HG02970 (cell line): Measurements from ENCODE around the gene CFL2.

Source experiments
- ATAC-seq: cut with Tn5 transposase; IDR thresholded peaks from one replicate; pipeline ENCODE4 v1.9.1; 2021; ENCODE audit warnings: mild to moderate bottlenecking, moderate library complexity, moderate number of reproducible peaks; ENCODE audit not compliant: unreplicated experiment, low FRiP score

The CFL2 gene

GRCh38 chr14:34678306-34678705 is 36.1 kb downstream of the CFL2 start:
- no peak for ATAC-seq

- no peak for ATAC-seq
Observed at GRCh38 chr14:34676516-34677211, 37.7 kb downstream of the CFL2 start.

GRCh38 chr14:34673702-34674101 is 40.7 kb downstream of the CFL2 start:
- ATAC-seq: no peak

GRCh38 chr14:34671716-34672115 is 42.7 kb downstream of the CFL2 start:
- ATAC-seq: no peak

- no peak for ATAC-seq
Observed at GRCh38 chr14:34668111-34668510, 46.3 kb downstream of the CFL2 start.

- ATAC-seq: no peak
Observed at GRCh38 chr14:34667007-34667406, 47.4 kb downstream of the CFL2 start.

- ATAC-seq: no peak
Observed at GRCh38 chr14:34665785-34666435, 48.5 kb downstream of the CFL2 start.

- ATAC-seq: no peak
Observed at GRCh38 chr14:34662561-34663088, 51.8 kb downstream of the CFL2 start.

GRCh38 chr14:34660796-34661195 is 53.6 kb downstream of the CFL2 start:
- ATAC-seq: no peak
